HG03342 (cell line): ENCODE measurements around the gene CELA2A.
"Not testable (repeated sequence)": the region's sequence is repeated elsewhere in the genome, so short reads cannot be mapped to it uniquely, and the experiment has no call there.

ENCODE experiments used
- ATAC-seq: cut with Tn5 transposase; IDR thresholded peaks from one replicate; pipeline ENCODE4 v1.9.1; 2021; ENCODE audit warnings: mild to moderate bottlenecking, moderate library complexity; ENCODE audit not compliant: unreplicated experiment

CELA2A gene

DNA sequence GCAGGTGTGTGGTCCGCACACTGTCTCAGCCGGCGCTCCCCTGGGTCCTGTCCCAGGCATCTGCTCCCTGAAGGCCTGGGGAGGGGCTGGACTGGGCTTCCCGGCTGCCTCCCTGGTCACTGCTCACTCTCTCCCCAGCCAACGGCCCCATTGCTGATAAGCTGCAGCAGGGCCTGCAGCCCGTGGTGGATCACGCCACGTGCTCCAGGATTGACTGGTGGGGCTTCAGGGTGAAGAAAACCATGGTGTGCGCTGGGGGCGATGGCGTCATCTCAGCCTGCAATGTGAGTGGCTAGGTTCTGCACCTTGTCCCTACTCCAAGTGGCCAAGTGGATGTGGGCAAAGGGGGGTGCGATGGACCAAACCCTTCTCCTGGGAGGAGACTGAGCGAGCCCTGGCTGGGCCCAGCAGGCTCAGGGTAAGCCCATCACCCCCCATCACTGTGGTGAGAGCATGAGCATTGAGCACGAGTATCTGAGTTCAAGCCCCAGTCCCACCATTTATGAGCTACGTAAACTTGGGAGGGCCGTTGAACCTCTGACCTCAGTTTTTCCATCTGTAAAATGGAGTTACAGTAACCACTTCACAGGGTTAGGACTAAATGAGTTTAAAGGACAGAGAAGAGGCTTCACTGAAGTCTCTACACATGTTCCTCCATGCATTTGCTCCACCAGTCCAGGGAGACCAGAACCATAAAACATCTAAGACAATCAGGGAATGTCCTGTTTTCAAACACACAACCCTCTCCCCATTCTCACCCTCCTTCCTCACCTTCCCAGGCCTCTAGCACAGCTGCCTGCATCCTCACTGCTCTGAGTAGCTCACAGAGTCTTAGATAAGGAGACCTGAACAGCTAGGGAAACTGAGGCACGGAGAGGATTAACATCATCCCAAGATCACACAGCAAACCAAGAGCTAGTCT lies 11.8 kb upstream of the CELA2A start:
- no peak for ATAC-seq

GRCh38 chr1:15445390-15446122 lies 11.0 kb upstream of the CELA2A start:
- no peak for ATAC-seq

- ATAC-seq: no peak
Observed at GRCh38 chr1:15446212-15446611, 10.3 kb upstream of the CELA2A start.

DNA sequence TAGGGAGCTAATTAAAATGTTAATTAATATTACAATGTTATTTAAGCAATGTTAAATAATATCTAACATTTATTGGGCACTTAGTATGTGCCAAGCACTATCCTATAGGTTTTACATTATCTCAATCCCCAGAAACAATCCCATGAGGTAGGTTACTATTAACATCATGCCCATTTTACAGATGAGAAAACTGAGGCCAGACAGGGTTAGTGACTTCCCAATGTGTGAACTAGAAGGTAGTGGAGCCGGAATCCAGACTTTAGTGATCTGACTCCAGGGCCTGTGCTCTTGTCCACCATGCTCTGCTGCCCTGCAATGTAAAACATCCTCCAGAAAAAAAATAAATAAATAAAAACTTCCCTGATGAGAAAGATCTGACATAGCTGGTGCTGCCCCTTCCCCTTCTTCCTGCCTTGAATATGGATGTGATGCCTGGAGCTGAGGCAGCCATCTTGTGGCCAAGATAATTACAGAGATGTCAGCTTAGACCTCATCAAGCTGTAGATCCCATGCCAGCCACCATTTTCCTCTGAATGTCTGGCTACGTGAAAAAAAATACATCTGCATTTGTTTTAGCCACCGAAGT lies 7.6 kb upstream of the CELA2A start:
- ATAC-seq: no peak

DNA sequence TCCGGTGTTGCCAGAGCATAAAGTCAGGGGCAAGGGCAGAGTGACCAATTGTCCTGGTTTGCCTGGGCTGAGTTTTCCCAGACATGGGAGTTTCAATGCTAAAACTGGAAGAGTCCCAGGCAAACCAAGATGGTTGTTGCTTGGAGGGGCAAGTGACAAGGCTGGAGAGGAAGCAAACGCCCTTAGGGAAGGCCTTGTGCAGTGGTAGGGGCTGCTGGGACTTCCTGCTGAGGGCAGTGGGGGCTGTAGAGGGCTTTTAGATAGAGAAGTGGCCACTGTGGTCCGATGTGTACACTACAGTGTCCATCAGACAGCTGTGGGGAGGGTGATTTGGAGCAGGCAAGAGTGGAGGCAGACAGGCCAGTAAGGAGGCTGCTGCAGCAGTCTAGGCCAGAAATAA lies 7.0 kb upstream of the CELA2A start:
- ATAC-seq: no peak

DNA sequence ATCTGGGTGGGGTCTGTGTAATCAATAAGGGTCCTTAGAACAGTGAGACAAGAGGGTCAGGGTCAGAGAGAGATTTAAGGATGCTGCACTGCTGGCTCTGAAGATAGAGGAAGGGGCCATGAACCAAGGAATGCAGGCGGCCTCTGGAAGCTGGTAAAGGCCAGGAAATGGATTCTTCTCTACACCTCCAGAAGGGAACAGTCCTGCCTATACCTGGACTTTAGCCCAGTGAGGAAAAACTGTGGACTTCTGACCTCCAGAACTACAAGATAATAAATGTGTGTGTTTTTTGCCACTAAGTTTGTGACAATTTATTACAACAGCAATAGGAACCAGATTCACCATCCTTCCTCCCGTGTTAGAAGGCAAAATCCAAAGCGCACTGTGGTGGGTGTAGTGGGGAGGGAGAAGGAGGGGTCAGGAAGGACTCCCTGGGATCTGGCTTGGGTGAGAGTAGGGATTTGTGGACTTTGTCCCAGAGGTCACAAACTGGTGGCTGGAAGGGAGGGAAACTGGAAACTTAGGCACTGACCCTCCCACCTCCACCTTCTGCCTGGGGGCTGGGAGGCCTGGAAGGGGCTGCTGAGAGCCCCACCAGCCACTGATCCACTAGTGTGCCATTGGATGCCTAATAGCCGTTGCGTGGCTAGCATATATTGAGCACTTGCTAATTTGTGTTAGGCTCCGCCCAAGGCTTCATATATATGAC lies 5.4 kb upstream of the CELA2A start:
- no peak for ATAC-seq

- no peak for ATAC-seq
Observed at GRCh38 chr1:15452216-15452615, 4.3 kb upstream of the CELA2A start.

GRCh38 chr1:15452866-15453571 lies 3.5 kb upstream of the CELA2A start:
- ATAC-seq: no peak

DNA sequence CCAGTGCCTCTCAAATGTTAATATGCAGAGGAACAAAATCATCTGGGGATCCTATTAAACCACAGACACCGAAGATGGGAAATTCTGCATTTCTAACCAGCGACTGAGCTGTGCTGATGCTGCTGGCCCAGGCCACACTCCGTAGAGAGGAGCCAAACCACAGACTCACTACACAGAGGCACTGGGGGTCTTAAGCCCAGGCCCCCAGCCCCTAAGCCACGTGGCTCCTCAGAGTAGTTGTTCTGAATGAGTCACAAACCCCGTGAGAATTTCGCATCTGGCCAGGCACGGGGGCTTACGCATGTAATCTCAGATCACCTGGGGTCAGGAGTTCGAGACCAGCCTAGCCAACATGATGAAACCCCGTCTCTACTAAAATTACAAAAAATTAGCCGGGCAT lies 2.8 kb upstream of the CELA2A start:
- ATAC-seq: no peak

DNA sequence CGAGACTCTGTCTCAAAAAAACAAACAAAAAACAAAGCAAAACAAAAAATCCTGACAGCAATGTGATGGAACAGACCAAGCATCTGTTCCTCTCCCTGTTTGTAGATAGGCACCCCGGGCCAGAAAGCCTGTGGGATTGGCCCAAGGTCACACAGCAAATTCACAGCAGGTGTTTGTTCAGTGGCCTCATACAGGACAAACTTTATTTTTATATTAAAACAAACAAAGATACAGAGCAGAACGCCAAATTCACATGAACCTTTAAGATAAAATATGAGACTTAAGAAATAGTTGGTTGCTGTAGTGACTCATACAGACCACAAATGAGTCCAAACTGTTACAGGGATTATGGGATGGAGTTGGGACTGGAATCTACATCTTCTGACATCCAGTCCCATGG lies 2.3 kb upstream of the CELA2A start:
- ATAC-seq: no peak

GRCh38 chr1:15455522-15455921 lies 1.0 kb upstream of the CELA2A start:
- ATAC-seq: no peak

- ATAC-seq: no peak
Observed at GRCh38 chr1:15457585-15457984, 1.1 kb downstream of the CELA2A start.

DNA sequence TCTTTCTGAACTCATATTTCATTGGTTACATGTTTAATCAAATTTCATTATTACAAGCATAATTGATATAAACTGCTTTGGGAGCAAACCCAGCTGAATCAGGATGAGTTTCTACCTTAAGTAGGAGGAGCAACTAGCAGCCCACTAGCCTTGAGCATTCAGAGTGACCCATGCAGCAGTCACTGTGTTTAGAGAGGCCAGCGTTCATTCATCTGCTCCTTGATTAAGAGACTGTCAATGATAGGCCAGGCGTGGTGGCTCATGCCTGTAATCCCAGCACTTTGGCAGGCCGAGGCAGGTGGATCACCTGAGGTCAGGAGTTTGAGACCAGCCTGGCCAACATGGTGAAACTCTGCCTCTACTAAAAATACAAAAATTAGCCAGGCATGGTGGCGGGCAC lies 1.9 kb downstream of the CELA2A start:
- not testable (repeated sequence) for ATAC-seq

DNA sequence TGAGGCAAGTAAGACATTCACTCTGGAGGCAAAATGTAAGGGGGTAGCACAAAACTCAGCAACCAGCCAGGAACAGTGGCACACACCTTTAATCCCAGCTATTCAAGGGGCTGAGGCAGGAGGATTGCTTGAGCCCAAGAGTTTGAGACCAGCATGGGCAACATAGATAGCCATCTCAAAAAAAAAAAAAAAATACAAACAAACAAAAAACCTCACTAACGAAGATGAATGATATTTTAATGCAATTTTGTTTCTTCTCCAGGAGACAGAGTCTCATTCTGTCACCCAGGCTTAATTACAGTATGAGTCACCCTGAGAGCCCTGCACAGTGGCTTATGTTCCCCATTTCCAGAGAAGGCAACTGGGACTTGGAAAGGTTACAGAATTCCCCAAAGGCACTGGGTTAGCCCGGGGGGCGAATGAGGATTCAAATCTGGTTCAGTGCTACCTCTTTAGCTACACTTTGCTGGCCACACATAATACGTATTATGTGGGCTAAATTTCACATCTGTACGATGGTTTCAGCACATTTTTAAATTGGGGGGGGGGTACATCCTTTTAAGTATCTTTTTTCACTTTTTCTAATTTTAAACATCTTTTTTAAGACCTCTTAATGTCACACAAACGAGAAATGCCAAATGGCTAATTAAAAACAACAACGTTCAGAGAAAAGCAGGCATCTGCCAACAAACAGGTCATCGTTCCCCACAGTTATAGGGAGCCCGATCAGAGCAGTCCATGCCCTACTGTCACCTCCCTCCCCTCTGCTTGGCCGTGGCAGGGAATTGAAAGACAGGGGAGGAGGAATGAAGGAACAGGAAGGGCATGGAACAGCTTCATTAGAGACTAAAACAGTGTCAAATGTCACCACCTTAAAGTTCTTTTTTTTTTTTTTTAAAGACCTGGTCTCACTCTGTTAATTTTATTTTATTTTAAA lies 3.5 kb downstream of the CELA2A start:
- no peak for ATAC-seq

GRCh38 chr1:15460708-15461095 lies 4.2 kb downstream of the CELA2A start:
- ATAC-seq: no peak

GRCh38 chr1:15463064-15463800 lies 6.7 kb downstream of the CELA2A start:
- ATAC-seq: not testable (repeated sequence)

DNA sequence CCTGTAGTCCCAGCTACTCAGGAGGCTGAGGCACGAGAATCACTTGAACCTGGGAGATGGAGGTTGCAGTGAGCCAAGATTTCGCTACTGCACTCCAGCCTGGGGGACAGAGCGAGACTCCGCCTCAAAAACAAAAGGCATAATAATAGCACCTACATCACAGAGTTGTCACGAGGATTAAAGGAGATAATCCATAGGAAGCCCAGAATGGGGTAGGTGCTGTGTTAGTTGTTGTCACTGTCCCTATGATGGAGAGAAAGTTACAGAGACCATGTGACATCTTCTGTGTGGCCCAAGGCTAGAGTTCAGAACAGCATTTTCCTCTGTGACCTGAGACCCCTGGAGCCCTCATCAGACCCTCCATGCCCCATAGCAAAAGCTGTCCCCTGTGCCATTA lies 7.4 kb downstream of the CELA2A start:
- not testable (repeated sequence) for ATAC-seq

DNA sequence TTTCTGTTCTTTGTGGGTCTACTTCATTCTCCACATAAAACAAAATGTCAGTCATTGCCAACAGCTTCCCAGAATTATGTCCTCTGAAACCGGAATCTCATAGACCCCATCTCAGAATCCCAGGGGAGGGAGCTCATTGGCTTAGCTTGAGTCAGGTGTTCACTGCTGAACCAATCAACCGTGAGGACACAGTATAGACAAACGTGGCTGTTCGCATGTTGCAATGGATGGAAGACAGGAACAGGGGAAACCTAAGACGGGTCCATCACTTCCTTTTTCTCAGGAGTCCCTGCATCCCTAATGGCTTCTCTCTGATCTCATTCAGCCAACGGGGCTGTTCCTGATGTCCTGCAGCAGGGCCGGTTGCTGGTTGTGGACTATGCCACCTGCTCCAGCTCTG lies 9.1 kb downstream of the CELA2A start:
- ATAC-seq: no peak
